SK-N-SH (cell line): ENCODE data around the gene DSCAM. TPM values are rescaled to one million over a fixed set of nuclear protein-coding genes. Genes with fewer than 3 reads are reported as not detected.

ENCODE experiments used
- CTCF ChIA-PET: fragments of 300-600, 350-600 bp; formaldehyde crosslinking; extraction: SDS; loops from one replicate; lab custom pipeline; 2021; lab: Yijun Ruan, JAX
- POLR2A ChIA-PET: fragments of 350-600 bp; sonication (Branson Sonifier 250); formaldehyde crosslinking; extraction: SDS; loops from one replicate; lab custom pipeline; 2020; ENCODE audit warnings: antibody characterized with exemption, inconsistent platforms; lab: Yijun Ruan, JAX
- DNase-seq: peaks from one replicate; pipeline ENCODE4 v3.0.0; 2012
- H2AFZ ChIP-seq: fragments of 200-600 bp; sonication (generic); 2 replicates; pipeline ENCODE4 v1.8.1; 2016; ENCODE audit warnings: antibody characterized with exemption, mild to moderate bottlenecking, low read depth
- H3F3A ChIP-seq: fragments of 200-600 bp; sonication (generic); replicated peaks from 2 replicates; pipeline ENCODE3; 2016; ENCODE audit warnings: antibody characterized with exemption, mild to moderate bottlenecking; ENCODE audit not compliant: insufficient read depth
- H3K27ac ChIP-seq, 2 experiments: fragments of 200-500 bp in 1 of 2; fragments of 200-600 bp in 1 of 2; sonication (Bioruptor generic) in 1 of 2; sonication (generic), shearing (Covaris generic) in 1 of 2; 2 replicates each; pipeline versions ENCODE4 v1.5.1 to v1.6.1; 2014 to 2016; ENCODE audit warnings: low read depth in 2 of 2, inconsistent platforms in 1 of 2, low read length in 1 of 2, mild to moderate bottlenecking in 1 of 2, mixed read lengths in 1 of 2
- H3K27me3 ChIP-seq: fragments of 200-600 bp; sonication (generic), shearing (Covaris generic); 2 replicates; pipeline ENCODE4 v1.6.1; 2016; ENCODE audit warnings: mixed run types; ENCODE audit not compliant: insufficient read depth
- H3K36me3 ChIP-seq, 2 experiments: fragments of 200-500 bp in 1 of 2; fragments of 200-600 bp in 1 of 2; sonication (Bioruptor generic) in 1 of 2; sonication (generic) in 1 of 2; replicated peaks in 1 of 2; 2 replicates each; pipeline versions ENCODE3 to v1.5.1; 2014 to 2016; ENCODE audit warnings: low read length in 1 of 2, mild to moderate bottlenecking in 1 of 2; ENCODE audit not compliant: insufficient read depth in 2 of 2, control insufficient read depth in 1 of 2
- H3K4me1 ChIP-seq, 2 experiments: fragments of 200-500 bp in 1 of 2; fragments of 200-600 bp in 1 of 2; sonication (Bioruptor generic) in 1 of 2; sonication (generic), shearing (Covaris generic) in 1 of 2; 2 replicates each; pipeline versions ENCODE4 v1.5.1 to v1.6.1; 2014 to 2016; ENCODE audit warnings: low read depth in 1 of 2, low read length in 1 of 2, mixed run types in 1 of 2; ENCODE audit not compliant: insufficient read depth in 2 of 2, control insufficient read depth in 1 of 2
- H3K4me2 ChIP-seq: fragments of 200-600 bp; sonication (generic), shearing (Covaris generic); 2 replicates; pipeline ENCODE4 v1.6.1; 2017; ENCODE audit warnings: mixed run types
- H3K4me3 ChIP-seq, 2 experiments: fragments of 200-500 bp in 1 of 2; fragments of 200-600 bp in 1 of 2; sonication (Bioruptor generic) in 1 of 2; sonication (generic), shearing (Covaris generic) in 1 of 2; 2 replicates each; pipeline versions ENCODE4 v1.5.1 to v1.8.1; 2014 to 2016; ENCODE audit warnings: low read depth in 2 of 2, inconsistent platforms in 1 of 2, low read length in 1 of 2, mild to moderate bottlenecking in 1 of 2, mixed read lengths in 1 of 2, moderate library complexity in 1 of 2
- H3K79me2 ChIP-seq: fragments of 200-600 bp; sonication (generic); 2 replicates; pipeline ENCODE4 v1.8.1; 2017; ENCODE audit warnings: mild to moderate bottlenecking; ENCODE audit not compliant: insufficient read depth
- H3K9ac ChIP-seq: fragments of 200-600 bp; sonication (generic); 2 replicates; pipeline ENCODE4 v1.6.1; 2017; ENCODE audit warnings: mixed run types
- H3K9me2 ChIP-seq: fragments of 200-600 bp; sonication (generic); 2 replicates; pipeline ENCODE4 v1.6.1; 2017; ENCODE audit warnings: mixed run types
- H3K9me3 ChIP-seq: fragments of 200-600 bp; sonication (generic); 2 replicates; pipeline ENCODE4 v1.6.1; 2017; ENCODE audit warnings: mixed run types, mild to moderate bottlenecking, moderate library complexity
- H4K20me1 ChIP-seq: fragments of 200-600 bp; sonication (generic); 2 replicates; pipeline ENCODE4 v1.6.1; 2017; ENCODE audit warnings: mild to moderate bottlenecking, mixed run types; ENCODE audit not compliant: insufficient read depth
- EP300 ChIP-seq, 2 experiments: IDR thresholded peaks; 2 replicates each; pipeline versions ENCODE4 v1.4.0 to v1.6.1; 2012; ENCODE audit warnings: borderline replicate concordance in 1 of 2, low read depth in 1 of 2, low read length in 1 of 2
- EZH2phosphoT487 ChIP-seq: fragments of 200-600 bp; sonication (generic); IDR thresholded peaks from 2 replicates; pipeline ENCODE4 v1.6.1; 2017; ENCODE audit warnings: low read depth, mixed run types, mild to moderate bottlenecking, antibody characterized with exemption, moderate library complexity, borderline replicate concordance
- FOSL2 ChIP-seq: IDR thresholded peaks from 2 replicates; pipeline ENCODE4 v1.4.0; 2012; ENCODE audit warnings: low read depth, mild to moderate bottlenecking, moderate library complexity, borderline replicate concordance
- FOXJ3 ChIP-seq: sonication (generic); formaldehyde crosslinking; IDR thresholded peaks from 2 replicates; pipeline ENCODE4 v1.5.1; 2020; ENCODE audit warnings: mild to moderate bottlenecking, missing genetic modification reagents
- JUND ChIP-seq: IDR thresholded peaks from 2 replicates; pipeline ENCODE4 v1.4.0; 2012
- MEF2A ChIP-seq: IDR thresholded peaks from 2 replicates; pipeline ENCODE4 v1.4.0; 2012; ENCODE audit warnings: low read depth, borderline replicate concordance
- NRF1 ChIP-seq: IDR thresholded peaks from 2 replicates; pipeline ENCODE4 v1.6.1; 2012; ENCODE audit warnings: low read depth, mild to moderate bottlenecking, low read length
- PBX3 ChIP-seq: IDR thresholded peaks from 2 replicates; pipeline ENCODE4; 2012
- POLR2AphosphoS5 ChIP-seq: IDR thresholded peaks from 2 replicates; pipeline ENCODE4 v1.6.1; 2012; ENCODE audit warnings: low read depth, low read length
- RCOR1 ChIP-seq: fragments of 150-350 bp; IDR thresholded peaks from 2 replicates; pipeline ENCODE4 v1.6.1; 2017; ENCODE audit warnings: antibody characterized with exemption, low read length
- SMC3 ChIP-seq: IDR thresholded peaks from 2 replicates; pipeline ENCODE4 v1.6.1; 2012; ENCODE audit warnings: low read depth, low read length, improper control_type of control experiment
- TAF1 ChIP-seq: IDR thresholded peaks from 2 replicates; pipeline ENCODE4 v1.6.1; 2012; ENCODE audit warnings: low read depth, mild to moderate bottlenecking, low read length, moderate library complexity, borderline replicate concordance
- TCF12 ChIP-seq: IDR thresholded peaks from 2 replicates; pipeline ENCODE4 v1.4.0; 2012
- YY1 ChIP-seq: IDR thresholded peaks from 2 replicates; pipeline ENCODE4 v1.4.0; 2012; ENCODE audit warnings: low read depth, mild to moderate bottlenecking
- ZBTB33 ChIP-seq: IDR thresholded peaks from 2 replicates; pipeline ENCODE4 v1.4.0; 2012; ENCODE audit warnings: low read depth, borderline replicate concordance
- WGBS: methylation state at CpG from one replicate; pipeline ENCODE4 v1.1.6; 2017; ENCODE audit warnings: low lambda C conversion rate; 5-methylcytosine and 5-hydroxymethylcytosine counted together
- polyA plus RNA-seq, 3 experiments: library from polyadenylated mRNA; depleted of rRNA; stranded (reverse); fragments of >200 nt; gene quantifications; 2 replicates each; pipeline ENCODE4 v1.2.3, GENCODE V29; 2012
- TF ChIP-seq, protein P1 (sequence below): fragments of 200-600 bp; sonication (generic); IDR thresholded peaks from 2 replicates; pipeline ENCODE4 v1.6.1; 2017; ENCODE audit warnings: antibody characterized with exemption, mild to moderate bottlenecking, moderate library complexity
- TF ChIP-seq, protein P2 (sequence below): fragments of 150-350 bp; IDR thresholded peaks from 2 replicates; pipeline ENCODE4 v1.6.1; 2016; ENCODE audit warnings: mild to moderate bottlenecking, low read depth, low read length

Gene DSCAM
- polyA plus RNA-seq, 1 of the 3 experiments (the other 2 are of a cell fraction): not detected

DNA sequence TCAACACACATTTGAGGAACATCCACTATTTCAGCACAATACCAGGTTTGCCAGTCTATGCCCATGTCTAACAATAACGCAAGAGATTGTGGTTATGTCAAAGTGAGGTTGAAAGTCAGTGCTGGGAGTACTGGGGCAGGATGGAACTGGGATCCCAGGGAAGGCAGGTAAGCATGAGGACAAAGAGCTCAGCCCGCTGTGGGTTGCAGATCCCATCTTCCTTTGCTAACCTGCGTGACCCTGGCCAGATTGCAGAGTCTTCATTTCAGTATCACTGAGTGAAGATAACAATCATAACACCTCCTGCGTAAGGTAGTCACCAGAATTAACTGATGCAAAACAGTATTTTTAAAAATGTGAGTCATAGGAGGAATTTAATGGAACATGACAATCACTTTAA is 729.7 kb downstream of the DSCAM start:
- no peak overlapping the region for H3K9ac ChIP-seq
- no peak overlapping the region for H3K4me2 ChIP-seq
- H3K27me3 ChIP-seq: no peaks in the 10 kb centered on the region
- no peaks in the 10 kb centered on the region for H3K36me3 ChIP-seq
- TF ChIP-seq EP300 (IDR thresholded peaks at IDR 0.05; ENCODE audit: borderline replicate concordance in 1 of 2, low read depth in 1 of 2, low read length in 1 of 2) (no peak), YY1 (no peak), JUND (no peak)
- TF ChIP-seq, all 33 proteins: peak for 0
- H3K9me2 ChIP-seq: no peaks in the 10 kb centered on the region
- no peak overlapping the region for H3K27ac ChIP-seq
- H3K4me3 ChIP-seq: no peak overlapping the region
- H4K20me1 ChIP-seq: no peaks in the 10 kb centered on the region
- no peaks in the 10 kb centered on the region for H3F3A ChIP-seq
- H3K79me2 ChIP-seq: no peaks in the 10 kb centered on the region
- no peak overlapping the region for H2AFZ ChIP-seq
- no peak for DNase-seq
- CTCF ChIA-PET: interaction anchor here (1.3 to 5.5 kb wide), 2 partner anchors 249 to 253 kb away, joined by 3 to 83 read pairs; partner anchors contain the start of gene PCP4
- H3K4me1 ChIP-seq: no peaks in the 10 kb centered on the region
- POLR2A ChIA-PET: no interaction called here
- WGBS: 50% methylated on average over 4 of the region's 4 CpGs
- no peaks in the 10 kb centered on the region for H3K9me3 ChIP-seq

GRCh38 chr21:40115775-40116174 is 731.2 kb downstream of the DSCAM start:
- Histone ChIP-seq H3F3A (no peaks in the 10 kb centered on the region), H3K4me2 (no peak overlapping the region), H3K27me3 (no peaks in the 10 kb centered on the region), H3K4me1 (no peaks in the 10 kb centered on the region), H2AFZ (no peak overlapping the region), H3K79me2 (no peaks in the 10 kb centered on the region), H3K36me3 (no peaks in the 10 kb centered on the region), H3K27ac (no peak overlapping the region), H4K20me1 (no peaks in the 10 kb centered on the region), H3K9me2 (no peaks in the 10 kb centered on the region), H3K4me3 (no peak overlapping the region), H3K9ac (no peak overlapping the region), H3K9me3 (no peaks in the 10 kb centered on the region)
- POLR2A ChIA-PET: no interaction called here
- CTCF ChIA-PET: interaction anchor here (1.0 to 1.4 kb wide), 3 partner anchors 249 to 328 kb away, joined by 3 to 5 read pairs (median 3); partner anchors contain the start of gene PCP4
- DNase-seq: no peak
- no peak for TF ChIP-seq PBX3

DNA sequence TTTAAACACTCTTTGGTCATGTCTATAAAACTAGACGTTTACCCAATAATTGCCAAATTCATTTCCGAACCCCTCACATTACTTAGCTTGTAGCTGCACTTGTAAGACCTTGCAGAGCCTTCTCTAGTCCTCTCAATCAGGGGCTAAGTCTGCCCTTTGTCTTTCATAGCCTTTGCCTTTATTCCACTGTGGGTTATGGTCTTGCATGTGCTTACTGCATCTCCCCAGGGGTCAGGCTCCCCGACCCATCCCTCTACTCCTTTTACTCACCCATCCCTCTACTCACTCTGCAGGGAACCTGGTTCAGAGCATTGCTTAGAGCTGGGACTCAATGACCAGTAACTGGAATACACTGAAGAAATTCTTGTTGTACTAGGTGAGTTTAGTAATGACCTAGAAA is 744.3 kb downstream of the DSCAM start:
- CTCF ChIA-PET: interaction anchor here (1.0 to 1.9 kb wide), 2 partner anchors 18 to 40 kb away, joined by 3 to 7 read pairs; no protein-coding TSS in a partner anchor
- no peaks in the 10 kb centered on the region for H3K36me3 ChIP-seq
- H3K4me3 ChIP-seq: no peak overlapping the region
- no peaks in the 10 kb centered on the region for H3F3A ChIP-seq
- H3K9me2 ChIP-seq: no peaks in the 10 kb centered on the region
- POLR2A ChIA-PET: no interaction called here
- H3K9ac ChIP-seq: no peak overlapping the region
- no peak overlapping the region for H3K4me2 ChIP-seq
- no peaks in the 10 kb centered on the region for H3K4me1 ChIP-seq
- H3K9me3 ChIP-seq: peaks cover 8% of the 10 kb centered on the region; the same call in 1 of the 2 replicates
- no peak overlapping the region for H3K27ac ChIP-seq
- no peak overlapping the region for H2AFZ ChIP-seq
- WGBS: 15% methylated on average over 3 of the region's 3 CpGs
- DNase-seq: no peak
- H3K27me3 ChIP-seq: no peaks in the 10 kb centered on the region
- H3K79me2 ChIP-seq: no peaks in the 10 kb centered on the region
- no peaks in the 10 kb centered on the region for H4K20me1 ChIP-seq
- no peak for TF ChIP-seq FOSL2
- no peak for TF ChIP-seq POLR2AphosphoS5
- no peak for TF ChIP-seq TCF12
- TF ChIP-seq SMC3: no peak
- no peak for TF ChIP-seq TAF1
- TF ChIP-seq, protein P1, sequence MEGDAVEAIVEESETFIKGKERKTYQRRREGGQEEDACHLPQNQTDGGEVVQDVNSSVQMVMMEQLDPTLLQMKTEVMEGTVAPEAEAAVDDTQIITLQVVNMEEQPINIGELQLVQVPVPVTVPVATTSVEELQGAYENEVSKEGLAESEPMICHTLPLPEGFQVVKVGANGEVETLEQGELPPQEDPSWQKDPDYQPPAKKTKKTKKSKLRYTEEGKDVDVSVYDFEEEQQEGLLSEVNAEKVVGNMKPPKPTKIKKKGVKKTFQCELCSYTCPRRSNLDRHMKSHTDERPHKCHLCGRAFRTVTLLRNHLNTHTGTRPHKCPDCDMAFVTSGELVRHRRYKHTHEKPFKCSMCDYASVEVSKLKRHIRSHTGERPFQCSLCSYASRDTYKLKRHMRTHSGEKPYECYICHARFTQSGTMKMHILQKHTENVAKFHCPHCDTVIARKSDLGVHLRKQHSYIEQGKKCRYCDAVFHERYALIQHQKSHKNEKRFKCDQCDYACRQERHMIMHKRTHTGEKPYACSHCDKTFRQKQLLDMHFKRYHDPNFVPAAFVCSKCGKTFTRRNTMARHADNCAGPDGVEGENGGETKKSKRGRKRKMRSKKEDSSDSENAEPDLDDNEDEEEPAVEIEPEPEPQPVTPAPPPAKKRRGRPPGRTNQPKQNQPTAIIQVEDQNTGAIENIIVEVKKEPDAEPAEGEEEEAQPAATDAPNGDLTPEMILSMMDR: no peak
- no peak for TF ChIP-seq MEF2A
- TF ChIP-seq ZBTB33: no peak
- no peak for TF ChIP-seq EZH2phosphoT487
- TF ChIP-seq, protein P2, sequence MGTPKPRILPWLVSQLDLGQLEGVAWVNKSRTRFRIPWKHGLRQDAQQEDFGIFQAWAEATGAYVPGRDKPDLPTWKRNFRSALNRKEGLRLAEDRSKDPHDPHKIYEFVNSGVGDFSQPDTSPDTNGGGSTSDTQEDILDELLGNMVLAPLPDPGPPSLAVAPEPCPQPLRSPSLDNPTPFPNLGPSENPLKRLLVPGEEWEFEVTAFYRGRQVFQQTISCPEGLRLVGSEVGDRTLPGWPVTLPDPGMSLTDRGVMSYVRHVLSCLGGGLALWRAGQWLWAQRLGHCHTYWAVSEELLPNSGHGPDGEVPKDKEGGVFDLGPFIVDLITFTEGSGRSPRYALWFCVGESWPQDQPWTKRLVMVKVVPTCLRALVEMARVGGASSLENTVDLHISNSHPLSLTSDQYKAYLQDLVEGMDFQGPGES: no peak
- TF ChIP-seq NRF1: no peak
- no peak for TF ChIP-seq FOXJ3 (CRISPR knock-in tag)
- no peak for TF ChIP-seq RCOR1
- TF ChIP-seq JUND: no peak
- no peak for TF ChIP-seq YY1
